ENCODE data around the gene AXDND1.

AXDND1 gene

DNA sequence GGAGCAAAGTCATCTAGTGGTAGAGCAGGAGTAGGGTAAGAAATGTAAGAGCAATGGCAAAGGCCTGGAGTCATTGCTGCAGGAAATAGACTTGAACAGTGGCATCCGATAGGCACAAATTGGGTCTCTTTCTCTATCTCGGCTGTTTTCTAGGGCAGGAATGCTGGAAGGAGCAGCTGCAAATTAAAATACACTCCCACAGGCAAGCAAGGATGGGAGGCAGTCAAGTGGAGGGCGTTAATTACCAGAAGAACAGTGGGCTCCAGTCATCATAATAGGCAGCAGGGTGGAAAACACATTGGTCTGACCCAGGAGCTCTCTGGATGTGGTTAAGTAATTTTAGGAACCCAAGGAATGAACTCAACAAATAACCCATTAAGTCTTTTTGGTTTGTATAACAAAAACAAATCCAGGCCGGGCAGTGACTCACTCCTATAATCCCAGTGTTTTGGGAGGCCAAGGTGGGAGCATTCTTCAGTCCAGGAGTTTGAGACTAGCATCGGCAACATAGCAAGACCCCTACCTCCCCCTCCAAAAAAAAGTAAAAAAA, 218.1 kb downstream of the AXDND1 start:
- Histone ChIP-seq H3K9me3 (ENCODE audit: insufficient read depth, low read length) (no peaks in the 10 kb centered on the region), H3K27ac (ENCODE audit: low read length) (no peak overlapping the region), H3K4me1 (ENCODE audit: low read length) (no peaks in the 10 kb centered on the region), H3K4me3 (ENCODE audit: low read length) (no peak overlapping the region), H3K79me2 (ENCODE audit: low read length) (no peaks in the 10 kb centered on the region), H3K36me3 (replicated peaks; ENCODE audit: low read depth, low read length) (no peaks in the 10 kb centered on the region), H3K9ac (ENCODE audit: low read length) (no peak overlapping the region), H4K20me1 (ENCODE audit: insufficient read depth, low read length) (no peaks in the 10 kb centered on the region), H3K27me3 (ENCODE audit: low read depth, low read length) (no peaks in the 10 kb centered on the region), H2AFZ (ENCODE audit: low read depth, low read length) (no peak overlapping the region), H3K4me2 (ENCODE audit: low read length) (no peak overlapping the region)
- TF ChIP-seq, protein P1, sequence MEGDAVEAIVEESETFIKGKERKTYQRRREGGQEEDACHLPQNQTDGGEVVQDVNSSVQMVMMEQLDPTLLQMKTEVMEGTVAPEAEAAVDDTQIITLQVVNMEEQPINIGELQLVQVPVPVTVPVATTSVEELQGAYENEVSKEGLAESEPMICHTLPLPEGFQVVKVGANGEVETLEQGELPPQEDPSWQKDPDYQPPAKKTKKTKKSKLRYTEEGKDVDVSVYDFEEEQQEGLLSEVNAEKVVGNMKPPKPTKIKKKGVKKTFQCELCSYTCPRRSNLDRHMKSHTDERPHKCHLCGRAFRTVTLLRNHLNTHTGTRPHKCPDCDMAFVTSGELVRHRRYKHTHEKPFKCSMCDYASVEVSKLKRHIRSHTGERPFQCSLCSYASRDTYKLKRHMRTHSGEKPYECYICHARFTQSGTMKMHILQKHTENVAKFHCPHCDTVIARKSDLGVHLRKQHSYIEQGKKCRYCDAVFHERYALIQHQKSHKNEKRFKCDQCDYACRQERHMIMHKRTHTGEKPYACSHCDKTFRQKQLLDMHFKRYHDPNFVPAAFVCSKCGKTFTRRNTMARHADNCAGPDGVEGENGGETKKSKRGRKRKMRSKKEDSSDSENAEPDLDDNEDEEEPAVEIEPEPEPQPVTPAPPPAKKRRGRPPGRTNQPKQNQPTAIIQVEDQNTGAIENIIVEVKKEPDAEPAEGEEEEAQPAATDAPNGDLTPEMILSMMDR (IDR thresholded peaks at IDR 0.05; ENCODE audit: low read depth, low read length), result no peak
- no peak for TF ChIP-seq EZH2phosphoT487 (IDR thresholded peaks at IDR 0.05; ENCODE audit: low read depth)

GRCh38 chr1:179586107-179586823, 220.5 kb downstream of the AXDND1 start:
- no peak overlapping the region for H3K4me2 ChIP-seq (ENCODE audit: low read length)
- TF ChIP-seq EZH2phosphoT487 (IDR thresholded peaks at IDR 0.05; ENCODE audit: low read depth), result no peak
- TF ChIP-seq, protein P1 (IDR thresholded peaks at IDR 0.05; ENCODE audit: low read depth, low read length), result no peak
- no peaks in the 10 kb centered on the region for H3K27me3 ChIP-seq (ENCODE audit: low read depth, low read length)
- H3K9me3 ChIP-seq (ENCODE audit: insufficient read depth, low read length), result no peaks in the 10 kb centered on the region
- no peaks in the 10 kb centered on the region for H3K36me3 ChIP-seq (replicated peaks; ENCODE audit: low read depth, low read length)
- no peaks in the 10 kb centered on the region for H3K79me2 ChIP-seq (ENCODE audit: low read length)
- H3K27ac ChIP-seq (ENCODE audit: low read length), result no peak overlapping the region
- no peaks in the 10 kb centered on the region for H3K4me1 ChIP-seq (ENCODE audit: low read length)
- H3K9ac ChIP-seq (ENCODE audit: low read length), result no peak overlapping the region
- no peak overlapping the region for H2AFZ ChIP-seq (ENCODE audit: low read depth, low read length)
- no peaks in the 10 kb centered on the region for H4K20me1 ChIP-seq (ENCODE audit: insufficient read depth, low read length)
- no peak overlapping the region for H3K4me3 ChIP-seq (ENCODE audit: low read length)

DNA sequence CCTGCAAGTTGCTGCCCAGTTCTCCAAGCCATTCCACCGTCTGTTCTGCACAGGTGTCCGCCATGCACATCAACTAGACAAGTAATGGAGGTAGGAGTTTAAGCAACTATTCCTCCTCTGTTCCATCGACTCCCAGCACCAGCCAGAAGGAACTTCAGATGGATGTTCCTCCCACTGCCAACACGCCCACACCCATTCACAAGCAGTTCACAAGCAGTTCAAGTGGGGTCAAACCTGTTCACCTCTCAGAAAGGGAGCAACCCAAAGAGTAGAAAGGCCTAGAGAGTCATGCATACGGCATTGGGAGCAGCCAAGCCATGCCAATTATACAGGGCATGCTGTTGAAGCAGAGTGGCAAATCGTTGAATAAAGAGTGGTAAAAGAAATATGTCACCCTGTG, 221.6 kb downstream of the AXDND1 start:
- no peak for TF ChIP-seq EZH2phosphoT487 (IDR thresholded peaks at IDR 0.05; ENCODE audit: low read depth)
- TF ChIP-seq, protein P1 (IDR thresholded peaks at IDR 0.05; ENCODE audit: low read depth, low read length), result no peak
- H4K20me1 ChIP-seq (ENCODE audit: insufficient read depth, low read length), result no peaks in the 10 kb centered on the region
- no peak overlapping the region for H3K4me2 ChIP-seq (ENCODE audit: low read length)
- no peak overlapping the region for H3K4me3 ChIP-seq (ENCODE audit: low read length)
- H3K36me3 ChIP-seq (replicated peaks; ENCODE audit: low read depth, low read length), result no peaks in the 10 kb centered on the region
- H3K9ac ChIP-seq (ENCODE audit: low read length), result no peak overlapping the region
- no peaks in the 10 kb centered on the region for H3K9me3 ChIP-seq (ENCODE audit: insufficient read depth, low read length)
- H3K27me3 ChIP-seq (ENCODE audit: low read depth, low read length), result no peaks in the 10 kb centered on the region
- H3K27ac ChIP-seq (ENCODE audit: low read length), result no peak overlapping the region
- H3K4me1 ChIP-seq (ENCODE audit: low read length), result no peaks in the 10 kb centered on the region
- H3K79me2 ChIP-seq (ENCODE audit: low read length), result no peaks in the 10 kb centered on the region
- no peak overlapping the region for H2AFZ ChIP-seq (ENCODE audit: low read depth, low read length)

- H3K27me3 ChIP-seq (ENCODE audit: low read depth, low read length), result no peaks in the 10 kb centered on the region
- H2AFZ ChIP-seq (ENCODE audit: low read depth, low read length), result no peak overlapping the region
- TF ChIP-seq, protein P1 (IDR thresholded peaks at IDR 0.05; ENCODE audit: low read depth, low read length), result no peak
- no peak for TF ChIP-seq EZH2phosphoT487 (IDR thresholded peaks at IDR 0.05; ENCODE audit: low read depth)
- H3K36me3 ChIP-seq (replicated peaks; ENCODE audit: low read depth, low read length), result no peaks in the 10 kb centered on the region
- no peak overlapping the region for H3K9ac ChIP-seq (ENCODE audit: low read length)
- H3K4me3 ChIP-seq (ENCODE audit: low read length), result no peak overlapping the region
- no peak overlapping the region for H3K27ac ChIP-seq (ENCODE audit: low read length)
- no peaks in the 10 kb centered on the region for H3K4me1 ChIP-seq (ENCODE audit: low read length)
- no peaks in the 10 kb centered on the region for H3K9me3 ChIP-seq (ENCODE audit: insufficient read depth, low read length)
- no peak overlapping the region for H3K4me2 ChIP-seq (ENCODE audit: low read length)
- H4K20me1 ChIP-seq (ENCODE audit: insufficient read depth, low read length), result no peaks in the 10 kb centered on the region
- H3K79me2 ChIP-seq (ENCODE audit: low read length), result no peaks in the 10 kb centered on the region
These were observed 222.8 kb downstream of the AXDND1 start for GRCh38 chr1:179588425-179589024.

All from OCI-LY3 (cell line).